ENCODE results near the gene DHRS3. TPM values are rescaled to one million over a fixed set of nuclear protein-coding genes. Genes with fewer than 3 reads are reported as not detected.
A peak's percentile ranks its signal among the peaks of the same experiment; 100 is the strongest.
"Not testable (repeated sequence)": the region's sequence is repeated elsewhere in the genome, so short reads cannot be mapped to it uniquely, and the experiment has no call there.

The DHRS3 gene
- polyA plus RNA-seq, 3 donors: 68.3 to 85.7 (median 68.8) TPM

DNA sequence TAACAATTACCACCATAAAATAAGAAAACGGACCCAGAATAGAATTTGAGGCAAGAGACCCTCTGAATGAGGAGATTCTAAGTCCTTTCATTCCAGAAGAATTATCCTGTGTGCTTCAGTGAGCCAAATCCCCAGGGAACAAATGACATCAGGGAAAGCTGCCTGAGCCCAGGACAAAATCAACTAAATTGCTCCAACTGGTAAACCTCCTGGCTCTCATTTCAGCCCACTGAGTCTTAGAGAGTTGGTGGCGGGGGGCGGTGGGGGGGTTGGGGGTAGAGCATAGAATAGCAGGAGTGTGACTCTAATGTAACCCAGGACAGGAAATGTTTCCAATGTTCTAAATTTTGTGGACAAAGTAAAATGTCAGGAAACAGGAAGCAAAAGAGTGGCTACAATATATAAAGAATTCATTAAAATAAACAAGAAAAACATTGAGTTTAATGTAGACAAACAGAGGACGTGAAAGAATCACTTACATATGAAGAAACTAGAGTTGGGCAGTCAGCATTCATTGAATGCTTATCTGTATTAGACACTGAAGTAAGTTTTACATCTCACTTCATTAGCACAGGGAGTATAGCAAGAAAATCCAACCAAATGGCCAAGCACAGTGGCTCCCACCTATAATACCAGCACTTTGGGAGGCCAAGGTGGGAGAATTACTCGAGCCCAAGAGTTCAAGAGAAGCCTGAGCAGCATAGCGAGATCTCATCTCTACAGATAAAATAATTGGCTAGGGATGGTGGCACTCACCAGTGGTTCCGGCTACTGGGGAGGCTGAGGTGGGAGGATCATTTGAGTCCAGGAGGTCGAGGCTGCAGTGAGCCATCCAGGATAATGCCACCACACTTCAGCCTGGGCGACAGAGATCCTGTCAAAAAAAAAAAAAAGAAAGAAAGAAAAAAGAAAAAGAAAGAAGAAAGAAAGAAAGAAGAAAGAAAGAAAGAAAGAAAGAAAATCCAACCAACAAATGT, 75.1 kb downstream of the DHRS3 start:
- no peak for DNase-seq (ENCODE audit: low read depth in 3 of 3, low spot score in 2 of 3)

- DNase-seq (ENCODE audit: low read depth in 3 of 3, low spot score in 2 of 3): no peak
Observed at GRCh38 chr1:12542138-12542465, 75.9 kb downstream of the DHRS3 start.

GRCh38 chr1:12541274-12542137, 76.5 kb downstream of the DHRS3 start:
- no peak for DNase-seq (ENCODE audit: low read depth in 3 of 3, low spot score in 2 of 3)

DNA sequence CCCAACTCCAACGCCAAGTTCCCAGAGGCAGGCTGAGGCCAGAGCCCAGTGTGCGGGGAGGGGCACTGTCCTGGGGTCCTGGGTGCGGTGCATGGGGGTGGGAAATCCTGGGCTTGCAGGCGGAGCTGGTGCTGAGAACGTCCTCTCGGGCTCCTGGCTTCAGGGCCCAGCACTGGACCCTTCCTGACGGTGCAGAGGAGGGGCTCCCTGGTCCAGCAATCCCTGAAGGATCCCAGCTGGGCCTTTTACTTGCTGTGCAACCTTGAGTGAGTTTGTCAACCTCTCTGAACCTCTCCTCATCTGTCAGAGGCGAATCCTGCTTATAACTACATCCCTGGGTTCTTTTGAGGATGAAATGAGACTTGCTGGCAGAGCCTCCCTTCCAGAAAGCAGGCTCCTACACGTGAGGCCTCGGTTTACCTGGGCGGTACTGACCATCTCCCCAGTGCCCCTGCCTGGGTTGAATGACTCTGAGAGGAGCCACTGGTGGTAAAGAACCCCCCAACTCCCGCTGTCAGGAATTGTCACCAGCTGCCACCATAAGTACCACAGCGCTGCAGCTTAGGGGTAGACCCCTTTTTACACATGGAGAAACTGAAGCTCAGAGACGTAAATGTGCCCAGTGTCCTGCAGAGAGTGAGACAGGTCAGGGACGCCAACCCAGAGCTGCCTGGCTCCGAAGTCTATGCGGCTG, 77.3 kb downstream of the DHRS3 start:
- no peak for DNase-seq (ENCODE audit: low read depth in 3 of 3, low spot score in 2 of 3)

DNA sequence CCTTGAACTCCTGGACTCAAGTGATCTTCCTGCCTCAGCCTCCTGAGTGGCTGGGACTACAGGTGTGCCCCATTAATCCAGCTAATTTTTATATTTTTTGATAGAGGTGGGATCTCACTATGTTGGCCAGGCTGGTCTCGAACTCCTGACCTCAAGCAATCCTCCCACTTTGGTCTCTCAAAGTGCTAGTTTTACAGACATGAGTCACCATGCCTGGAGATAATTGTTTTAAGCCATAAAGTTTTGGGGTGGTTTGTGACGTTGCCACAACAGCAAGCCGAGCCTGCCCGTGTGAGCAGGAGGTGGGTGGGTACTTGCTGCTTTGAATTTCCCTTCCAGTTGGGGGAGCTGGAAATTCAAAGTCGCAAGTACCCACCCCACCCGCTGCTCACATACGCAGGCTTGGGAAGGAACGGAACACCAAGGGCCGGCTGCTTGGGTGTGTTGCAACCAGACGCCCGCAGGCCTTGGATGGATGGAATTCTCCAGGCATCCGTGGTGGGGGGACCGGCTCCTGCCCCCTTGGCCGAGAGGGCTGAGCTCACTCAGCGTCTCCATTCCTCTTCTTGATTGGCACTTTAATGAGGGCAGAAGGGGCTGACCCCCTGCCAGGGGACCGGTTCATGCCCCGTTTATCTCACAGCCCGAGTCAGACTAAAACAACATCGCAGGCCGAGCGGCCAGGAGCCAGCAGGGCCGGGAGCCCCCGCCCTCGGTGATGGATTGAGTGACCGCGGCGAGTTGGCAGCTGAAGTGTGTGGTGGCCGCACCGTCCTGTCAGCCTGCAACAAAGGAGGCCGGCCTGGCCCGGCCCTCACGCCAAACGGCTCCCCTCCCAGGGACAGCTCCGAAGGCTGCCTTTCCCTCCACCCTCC, 78.1 kb downstream of the DHRS3 start:
- DNase-seq (ENCODE audit: low read depth in 3 of 3, low spot score in 2 of 3): peak in 2 of 3 donors; percentile 75 to 76

GRCh38 chr1:12539320-12539704, 78.7 kb downstream of the DHRS3 start:
- DNase-seq (ENCODE audit: low read depth in 3 of 3, low spot score in 2 of 3): no peak

DNA sequence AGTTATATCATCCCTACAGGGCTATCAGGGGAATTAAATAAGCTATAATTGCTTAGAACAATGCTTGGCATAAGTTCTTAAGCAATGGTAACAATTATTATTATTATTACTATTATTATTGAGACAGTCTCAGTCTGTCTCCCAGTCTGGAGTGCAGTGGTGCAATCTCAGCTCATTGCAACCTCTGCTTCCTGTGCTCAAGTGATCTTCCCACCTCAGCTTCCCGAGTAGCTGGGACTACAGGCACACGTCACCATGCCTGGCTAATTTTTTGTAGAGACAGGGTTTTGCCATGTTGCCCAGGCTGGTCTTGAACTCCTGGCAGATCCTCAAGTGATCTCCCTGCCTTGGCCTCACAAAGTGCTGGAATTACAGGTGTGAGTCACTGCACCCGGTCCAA, 79.5 kb downstream of the DHRS3 start:
- not testable (repeated sequence) for DNase-seq (ENCODE audit: low read depth in 3 of 3, low spot score in 2 of 3)

DNA sequence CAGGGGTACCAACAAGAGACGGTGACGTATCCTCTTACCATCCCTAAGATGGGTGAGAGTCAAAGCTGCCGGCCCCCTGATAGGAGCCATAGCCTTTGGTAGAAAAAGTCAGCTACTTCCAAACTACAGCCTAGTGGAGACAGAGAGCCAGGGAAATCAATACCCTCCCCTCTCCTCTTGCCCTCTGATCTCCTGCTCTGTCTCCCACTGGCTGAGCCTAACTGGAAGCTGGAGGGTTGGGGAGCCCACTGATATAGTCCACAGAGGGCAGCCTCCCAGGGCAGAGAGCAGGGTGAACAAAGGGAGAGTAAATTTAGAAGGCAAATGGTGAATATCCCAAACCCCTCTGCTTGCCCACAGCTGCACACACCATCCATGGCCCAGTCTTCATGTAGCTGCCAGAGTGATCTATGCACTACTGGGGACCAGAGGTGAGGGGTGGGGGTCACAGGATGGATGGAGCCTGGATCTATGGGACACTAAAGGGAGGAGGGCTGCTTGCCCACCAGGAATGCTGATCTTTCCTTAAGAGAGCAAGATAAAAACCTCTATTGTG, 80.0 kb downstream of the DHRS3 start:
- DNase-seq (ENCODE audit: low read depth in 3 of 3, low spot score in 2 of 3): no peak

GRCh38 chr1:12537294-12537693, 80.7 kb downstream of the DHRS3 start:
- no peak for DNase-seq (ENCODE audit: low read depth in 3 of 3, low spot score in 2 of 3)

- DNase-seq (ENCODE audit: low read depth in 3 of 3, low spot score in 2 of 3): no peak
Observed at GRCh38 chr1:12536023-12536639, 81.9 kb downstream of the DHRS3 start.

DNA sequence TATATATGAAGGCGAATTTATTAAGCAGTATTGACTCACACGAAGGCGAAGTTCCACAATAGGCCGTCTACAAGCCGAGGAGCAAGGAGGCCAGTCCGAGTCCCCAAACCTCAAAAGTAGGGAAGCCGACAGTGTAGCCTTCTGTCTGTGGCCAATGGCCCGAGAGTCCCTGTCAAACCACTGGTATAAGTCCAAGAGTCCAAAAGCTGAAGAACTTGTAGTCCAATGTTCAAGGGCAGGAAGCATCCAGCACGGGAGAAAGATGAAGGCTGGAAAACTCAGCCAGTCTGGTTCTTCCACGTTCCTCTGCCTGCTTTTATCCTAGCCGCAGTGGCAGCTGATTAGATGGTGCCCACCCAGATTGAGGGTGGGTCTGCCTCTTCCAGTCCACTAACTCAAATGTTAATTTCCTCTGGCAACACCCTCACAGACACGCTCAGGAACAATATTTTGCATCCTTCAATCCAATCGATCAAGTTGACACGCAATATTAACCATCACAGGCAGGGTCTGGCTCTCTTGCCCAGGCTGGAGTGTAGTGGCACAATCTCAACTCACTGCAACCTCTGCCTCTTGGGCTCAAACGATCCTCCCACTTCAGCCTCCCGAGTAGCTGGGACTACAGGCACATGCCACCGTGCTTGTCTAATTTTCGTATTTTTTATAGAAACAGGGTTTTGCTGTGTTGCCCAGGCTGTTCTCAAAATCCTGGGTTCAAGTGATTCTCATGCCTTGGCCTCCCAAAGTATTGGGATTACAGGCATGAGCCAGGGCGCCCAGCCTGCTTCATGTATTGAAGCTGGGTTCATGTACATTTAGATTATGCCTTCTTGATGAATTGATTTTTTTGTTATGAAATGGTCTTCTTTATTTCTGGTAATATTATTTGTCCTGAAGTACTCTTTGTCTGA, 85.3 kb downstream of the DHRS3 start:
- DNase-seq (ENCODE audit: low read depth in 3 of 3, low spot score in 2 of 3): no peak

DNA sequence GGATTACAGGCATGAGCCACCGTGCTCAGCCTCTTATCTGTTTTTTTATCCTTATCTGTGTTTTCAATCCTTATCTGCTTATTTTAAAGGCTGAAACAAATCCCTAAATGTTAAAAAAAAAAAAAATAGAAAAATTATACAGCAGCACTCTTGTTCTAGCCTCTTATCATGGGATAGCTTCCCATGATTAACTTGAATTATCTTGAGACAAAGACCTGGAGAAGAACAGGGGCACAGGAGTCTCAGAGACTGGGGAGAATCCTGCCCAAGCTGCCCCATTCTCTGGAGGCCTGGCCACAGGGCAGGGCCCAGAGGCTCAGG, 86.9 kb downstream of the DHRS3 start:
- DNase-seq (ENCODE audit: low read depth in 3 of 3, low spot score in 2 of 3): no peak

DNA sequence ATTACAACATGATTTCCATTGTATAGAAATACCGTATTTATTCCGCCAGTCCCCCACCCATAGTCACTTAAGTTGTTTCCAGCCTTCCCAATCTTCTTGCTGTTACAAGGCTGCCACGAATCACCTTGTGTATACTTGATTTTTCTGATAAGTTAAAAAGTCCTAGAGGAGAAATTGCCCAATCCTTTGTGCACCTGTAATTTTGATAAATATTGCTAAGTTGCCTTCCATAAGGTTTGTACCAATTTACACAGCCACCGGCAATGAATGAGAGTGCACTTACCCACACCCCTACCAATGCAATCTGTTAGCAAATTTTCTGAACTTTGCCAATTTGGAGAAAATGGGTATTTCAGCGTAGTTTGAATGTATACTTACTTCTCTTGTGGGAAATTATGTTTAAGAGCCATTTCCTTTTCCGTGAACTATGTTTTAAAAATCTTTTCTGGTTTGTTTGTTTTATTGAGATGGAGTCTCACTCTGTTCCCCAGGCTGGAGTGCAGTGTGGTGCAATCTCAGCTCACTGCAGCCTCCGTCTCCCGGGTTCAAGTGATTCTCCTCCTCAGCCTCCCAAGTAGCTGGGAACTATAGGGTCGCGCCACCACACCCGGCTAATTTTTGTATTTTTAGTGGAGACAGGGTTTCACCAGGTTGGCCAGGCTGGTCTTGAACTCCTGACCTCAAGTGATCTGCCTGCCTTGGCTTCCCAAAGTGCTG, 87.4 kb downstream of the DHRS3 start:
- DNase-seq (ENCODE audit: low read depth in 3 of 3, low spot score in 2 of 3): no peak

DNA sequence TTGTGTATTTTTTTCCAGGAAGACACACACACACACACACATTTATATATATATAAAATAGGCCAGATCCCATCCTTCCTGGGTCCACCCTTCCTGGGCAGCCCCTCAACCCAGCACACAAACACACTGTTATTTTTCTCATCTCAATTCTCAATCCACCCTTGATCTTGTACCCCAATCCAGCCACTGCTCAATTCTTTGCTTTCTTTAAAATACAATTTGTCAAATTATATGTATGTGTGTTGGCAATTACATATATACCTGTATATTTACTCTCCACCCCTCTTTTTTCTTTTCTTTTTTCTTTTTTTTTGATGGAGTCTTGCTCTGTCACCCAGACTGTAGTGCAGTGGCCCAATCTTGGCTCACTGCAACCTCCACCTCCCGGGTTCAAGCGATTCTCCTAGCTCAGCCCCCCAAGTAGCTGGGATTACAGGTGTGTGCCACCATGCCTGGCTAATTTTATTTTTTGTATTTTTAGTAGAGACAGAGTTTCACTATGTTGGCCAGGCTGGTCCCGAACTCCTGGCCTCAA, 88.3 kb downstream of the DHRS3 start:
- DNase-seq (ENCODE audit: low read depth in 3 of 3, low spot score in 2 of 3): no peak

- DNase-seq (ENCODE audit: low read depth in 3 of 3, low spot score in 2 of 3): no peak
Observed at GRCh38 chr1:12528021-12528852, 89.8 kb downstream of the DHRS3 start.

DNA sequence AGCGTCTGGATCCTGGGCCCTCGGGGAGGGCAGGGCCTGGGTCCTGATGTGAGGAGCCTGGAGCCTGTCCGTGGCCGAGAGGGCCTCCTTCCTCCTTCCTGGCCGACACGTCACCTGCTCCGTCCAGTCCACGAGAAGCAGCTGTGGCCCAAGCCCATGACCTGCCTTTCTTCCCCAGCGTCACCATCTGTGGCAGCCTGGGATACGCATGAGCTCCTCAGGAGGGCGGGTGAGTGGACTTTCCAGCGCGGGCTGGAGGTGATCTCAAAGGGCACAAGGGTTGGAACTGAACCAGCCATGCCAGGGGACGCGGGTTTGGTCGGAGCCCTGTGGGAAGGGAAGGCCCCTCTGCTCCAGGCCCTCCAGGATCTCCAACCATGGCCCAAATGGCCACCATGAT, 90.4 kb downstream of the DHRS3 start:
- DNase-seq (ENCODE audit: low read depth in 3 of 3, low spot score in 2 of 3): no peak
